Osteocyte (in vitro differentiated cells): Measurements from ENCODE around the gene PRDM13. TPM values are rescaled to one million over a fixed set of nuclear protein-coding genes. Genes with fewer than 3 reads are reported as not detected.

Experiments
- total RNA-seq: library from RNA; stranded (reverse); gene quantifications from 2 replicates; pipeline ENCODE4 v1.2.1, GENCODE V29; 2021

The PRDM13 gene
- total RNA-seq, 1 donor from 2014 or later, result not detected

Other genes with a start within 250 kb of the PRDM13 start
- gene COQ3, start 212.6 kb upstream of the PRDM13 start, total RNA-seq, result 4.8 and 4.9 TPM in 2 replicates
- gene PNISR, start 181.5 kb upstream of the PRDM13 start, total RNA-seq, result 93.9 and 96.5 TPM in 2 replicates
- 13.4 and 13.8 TPM in 2 replicates for gene USP45, start 91.4 kb upstream of the PRDM13 start, total RNA-seq
- 34.6 and 35.9 TPM in 2 replicates for gene CCNC, start 38.2 kb upstream of the PRDM13 start, total RNA-seq